ENCODE measurements around the gene MEGF11.

Gene MEGF11

GRCh38 chr15:66049353-66049752 lies 204.2 kb downstream of the MEGF11 start:
- DNase-seq: no peak

- DNase-seq: no peak
These were observed 206.1 kb downstream of the MEGF11 start for GRCh38 chr15:66047321-66048024.

GRCh38 chr15:66046751-66047150 lies 206.8 kb downstream of the MEGF11 start:
- DNase-seq: peak in 1 of 2 experiments; percentile 11

GRCh38 chr15:66046326-66046725 lies 207.2 kb downstream of the MEGF11 start:
- DNase-seq: no peak

- no peak for DNase-seq
These were observed 208.0 kb downstream of the MEGF11 start for GRCh38 chr15:66045542-66045941.

GRCh38 chr15:66044837-66045236 lies 208.7 kb downstream of the MEGF11 start:
- no peak for DNase-seq

- no peak for DNase-seq
These were observed 210.3 kb downstream of the MEGF11 start for GRCh38 chr15:66043264-66043663.

- DNase-seq: no peak
These were observed 210.9 kb downstream of the MEGF11 start for GRCh38 chr15:66042624-66043023.

- DNase-seq: no peak
These were observed 212.3 kb downstream of the MEGF11 start for GRCh38 chr15:66041276-66041675.

GRCh38 chr15:66040211-66040892 lies 213.2 kb downstream of the MEGF11 start:
- no peak for DNase-seq

GRCh38 chr15:66039117-66039871 lies 214.3 kb downstream of the MEGF11 start:
- DNase-seq: no peak

GRCh38 chr15:66038387-66039116 lies 215.0 kb downstream of the MEGF11 start:
- peak in 1 of 2 experiments; percentile 21 for DNase-seq

- no peak for DNase-seq
These were observed 216.7 kb downstream of the MEGF11 start for GRCh38 chr15:66036859-66037258.

- no peak for DNase-seq
These were observed 217.6 kb downstream of the MEGF11 start for GRCh38 chr15:66035901-66036300.

GRCh38 chr15:66033143-66033542 lies 220.4 kb downstream of the MEGF11 start:
- DNase-seq: no peak

GRCh38 chr15:66032006-66032405 lies 221.5 kb downstream of the MEGF11 start:
- DNase-seq: no peak

- peak in 1 of 2 experiments; percentile 53 for DNase-seq
These were observed 222.9 kb downstream of the MEGF11 start for GRCh38 chr15:66030650-66031049.

GRCh38 chr15:66029650-66030049 lies 223.9 kb downstream of the MEGF11 start:
- DNase-seq: no peak

- DNase-seq: no peak
These were observed 226.2 kb downstream of the MEGF11 start for GRCh38 chr15:66027268-66027805.

GRCh38 chr15:66025972-66026371 lies 227.6 kb downstream of the MEGF11 start:
- DNase-seq: no peak

GRCh38 chr15:66025015-66025452 lies 228.5 kb downstream of the MEGF11 start:
- no peak for DNase-seq

- DNase-seq: no peak
These were observed 229.4 kb downstream of the MEGF11 start for GRCh38 chr15:66024116-66024515.

Data from NCI-H524 (cell line).